DOHH2 (cell line): ENCODE measurements around the gene PTPRN2.

Experiments used
- H3F3A ChIP-seq: fragments of 200-600 bp; sonication (generic), shearing (Covaris generic); 2 replicates; pipeline ENCODE4 v1.6.0; 2016; ENCODE audit warnings: antibody characterized with exemption, mild to moderate bottlenecking; ENCODE audit not compliant: control insufficient read depth, insufficient read depth
- H3K27ac ChIP-seq: fragments of 200-600 bp; sonication (generic); 2 replicates; pipeline ENCODE4 v1.5.1; 2014; ENCODE audit warnings: low read depth, mild to moderate bottlenecking, low read length, moderate library complexity
- H3K27me3 ChIP-seq: fragments of 200-600 bp; sonication (generic); 2 replicates; pipeline ENCODE4 v1.6.1; 2014; ENCODE audit warnings: mild to moderate bottlenecking, low read length, mixed read lengths; ENCODE audit not compliant: control insufficient read depth
- H3K36me3 ChIP-seq: fragments of 200-600 bp; sonication (generic); 2 replicates; pipeline ENCODE4 v1.6.1; 2014; ENCODE audit warnings: mild to moderate bottlenecking, low read length, moderate library complexity, mixed read lengths; ENCODE audit not compliant: control insufficient read depth
- H3K4me1 ChIP-seq: fragments of 200-600 bp; sonication (generic); 2 replicates; pipeline ENCODE4 v1.6.1; 2014; ENCODE audit warnings: mild to moderate bottlenecking, low read length, mixed read lengths; ENCODE audit not compliant: control insufficient read depth
- H3K4me2 ChIP-seq: fragments of 200-600 bp; sonication (generic); 2 replicates; pipeline ENCODE4 v1.6.0; 2014; ENCODE audit warnings: mild to moderate bottlenecking, low read length, moderate library complexity
- H3K4me3 ChIP-seq: fragments of 200-600 bp; sonication (generic); 2 replicates; pipeline ENCODE4 v1.5.1; 2014; ENCODE audit warnings: mild to moderate bottlenecking, low read length, mixed read lengths
- H3K79me2 ChIP-seq: fragments of 200-600 bp; sonication (generic); 2 replicates; pipeline ENCODE4 v1.6.1; 2014; ENCODE audit warnings: mild to moderate bottlenecking, low read length, mixed read lengths; ENCODE audit not compliant: control insufficient read depth
- H3K9me2 ChIP-seq: fragments of 200-600 bp; sonication (generic); replicated peaks from 2 replicates; pipeline ENCODE4 v1.6.1; 2014; ENCODE audit warnings: mild to moderate bottlenecking, low read length, mixed read lengths; ENCODE audit not compliant: control insufficient read depth
- H3K9me3 ChIP-seq: fragments of 200-600 bp; sonication (generic); 2 replicates; pipeline ENCODE4 v1.6.1; 2014; ENCODE audit warnings: antibody characterized with exemption, low read length, mixed read lengths; ENCODE audit not compliant: control insufficient read depth, insufficient read depth
- H4K20me1 ChIP-seq: fragments of 200-600 bp; sonication (generic); 2 replicates; pipeline ENCODE4 v1.6.0; 2014; ENCODE audit warnings: low read depth, mild to moderate bottlenecking, antibody characterized with exemption, low read length, moderate library complexity; ENCODE audit not compliant: control insufficient read depth, insufficient read depth
- EZH2phosphoT487 ChIP-seq: fragments of 200-600 bp; sonication (generic); IDR thresholded peaks from 2 replicates; pipeline ENCODE4 v1.6.1; 2017; ENCODE audit warnings: borderline replicate concordance, mild to moderate bottlenecking, antibody characterized with exemption, low read length, moderate library complexity, mixed read lengths
- TF ChIP-seq, protein P1 (sequence below): fragments of 200-600 bp; sonication (generic); IDR thresholded peaks from one replicate; pipeline ENCODE4 v1.5.1; 2014; ENCODE audit warnings: antibody characterized with exemption, mild to moderate bottlenecking, low read depth, low read length; ENCODE audit not compliant: poor library complexity, severe bottlenecking

The PTPRN2 gene

GRCh38 chr7:158562517-158562916 is 25.1 kb downstream of the PTPRN2 start:
- H3K79me2 ChIP-seq = no peaks in the 10 kb centered on the region
- no peak overlapping the region for H3K4me3 ChIP-seq
- H3F3A ChIP-seq = no peaks in the 10 kb centered on the region
- no peaks in the 10 kb centered on the region for H3K4me1 ChIP-seq
- H3K27me3 ChIP-seq = peaks cover 4% of the 10 kb centered on the region; the same call in 1 of the 2 replicates
- H3K27ac ChIP-seq = no peak overlapping the region
- no peak overlapping the region for H3K4me2 ChIP-seq
- TF ChIP-seq EZH2phosphoT487 = no peak
- TF ChIP-seq, protein P1, sequence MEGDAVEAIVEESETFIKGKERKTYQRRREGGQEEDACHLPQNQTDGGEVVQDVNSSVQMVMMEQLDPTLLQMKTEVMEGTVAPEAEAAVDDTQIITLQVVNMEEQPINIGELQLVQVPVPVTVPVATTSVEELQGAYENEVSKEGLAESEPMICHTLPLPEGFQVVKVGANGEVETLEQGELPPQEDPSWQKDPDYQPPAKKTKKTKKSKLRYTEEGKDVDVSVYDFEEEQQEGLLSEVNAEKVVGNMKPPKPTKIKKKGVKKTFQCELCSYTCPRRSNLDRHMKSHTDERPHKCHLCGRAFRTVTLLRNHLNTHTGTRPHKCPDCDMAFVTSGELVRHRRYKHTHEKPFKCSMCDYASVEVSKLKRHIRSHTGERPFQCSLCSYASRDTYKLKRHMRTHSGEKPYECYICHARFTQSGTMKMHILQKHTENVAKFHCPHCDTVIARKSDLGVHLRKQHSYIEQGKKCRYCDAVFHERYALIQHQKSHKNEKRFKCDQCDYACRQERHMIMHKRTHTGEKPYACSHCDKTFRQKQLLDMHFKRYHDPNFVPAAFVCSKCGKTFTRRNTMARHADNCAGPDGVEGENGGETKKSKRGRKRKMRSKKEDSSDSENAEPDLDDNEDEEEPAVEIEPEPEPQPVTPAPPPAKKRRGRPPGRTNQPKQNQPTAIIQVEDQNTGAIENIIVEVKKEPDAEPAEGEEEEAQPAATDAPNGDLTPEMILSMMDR = no peak
- no peaks in the 10 kb centered on the region for H3K9me3 ChIP-seq
- H3K9me2 ChIP-seq = no peaks in the 10 kb centered on the region
- H3K36me3 ChIP-seq = no peaks in the 10 kb centered on the region
- no peaks in the 10 kb centered on the region for H4K20me1 ChIP-seq

GRCh38 chr7:158561659-158562058 is 26.0 kb downstream of the PTPRN2 start:
- Histone ChIP-seq H3K79me2 (no peaks in the 10 kb centered on the region), H3K4me3 (no peak overlapping the region), H3K4me2 (no peak overlapping the region), H3K27ac (no peak overlapping the region), H3K9me3 (no peaks in the 10 kb centered on the region), H3F3A (no peaks in the 10 kb centered on the region), H3K27me3 (peaks cover 4% of the 10 kb centered on the region; the same call in 1 of the 2 replicates), H3K9me2 (no peaks in the 10 kb centered on the region), H4K20me1 (no peaks in the 10 kb centered on the region), H3K4me1 (no peaks in the 10 kb centered on the region), H3K36me3 (no peaks in the 10 kb centered on the region)
- TF ChIP-seq, protein P1 = no peak
- TF ChIP-seq EZH2phosphoT487 = no peak

DNA sequence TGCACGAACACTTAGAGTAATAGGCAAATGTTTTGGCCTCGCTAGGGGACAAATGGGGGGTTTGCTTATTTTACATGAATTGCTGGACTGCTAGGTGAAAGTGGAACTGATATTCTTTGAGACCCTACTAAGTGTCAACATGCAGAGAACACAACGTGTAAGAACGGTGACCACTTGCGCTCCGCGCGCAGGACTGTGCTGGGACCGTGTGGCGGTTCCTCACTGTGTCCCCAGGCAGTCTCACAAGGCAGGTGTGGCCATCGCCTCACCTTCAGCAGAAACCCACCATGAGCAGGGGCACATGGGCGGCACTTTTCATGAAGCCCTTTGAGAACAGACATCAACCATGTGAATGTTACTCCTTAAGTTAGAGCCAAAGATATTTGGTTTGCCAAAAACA is 27.2 kb downstream of the PTPRN2 start:
- TF ChIP-seq, protein P1 = no peak
- TF ChIP-seq EZH2phosphoT487 = no peak
- Histone ChIP-seq H3K4me3 (no peak overlapping the region), H3K79me2 (no peaks in the 10 kb centered on the region), H3K27ac (no peak overlapping the region), H3K4me1 (no peaks in the 10 kb centered on the region), H3K9me2 (no peaks in the 10 kb centered on the region), H3K4me2 (no peak overlapping the region), H3K27me3 (peaks cover 4% of the 10 kb centered on the region; the same call in 1 of the 2 replicates), H3F3A (no peaks in the 10 kb centered on the region), H4K20me1 (no peaks in the 10 kb centered on the region), H3K36me3 (no peaks in the 10 kb centered on the region), H3K9me3 (no peaks in the 10 kb centered on the region)
